KBM-7 (cell line): ENCODE results near the gene AANAT.

Experiments used
- DNase-seq: peaks from one replicate; pipeline ENCODE4 v3.0.0-alpha.2; 2015
- in situ Hi-C: fragments of 300-500 bp; cut with MboI; formaldehyde crosslinking; loops from 2 replicates; pipeline ENCODE4 v1.14.3; 2020; ENCODE audit warnings: low sequenced_read_pairs, low pct_unique_long_range_greater_than_20kb, mixed read lengths

Gene AANAT

DNA sequence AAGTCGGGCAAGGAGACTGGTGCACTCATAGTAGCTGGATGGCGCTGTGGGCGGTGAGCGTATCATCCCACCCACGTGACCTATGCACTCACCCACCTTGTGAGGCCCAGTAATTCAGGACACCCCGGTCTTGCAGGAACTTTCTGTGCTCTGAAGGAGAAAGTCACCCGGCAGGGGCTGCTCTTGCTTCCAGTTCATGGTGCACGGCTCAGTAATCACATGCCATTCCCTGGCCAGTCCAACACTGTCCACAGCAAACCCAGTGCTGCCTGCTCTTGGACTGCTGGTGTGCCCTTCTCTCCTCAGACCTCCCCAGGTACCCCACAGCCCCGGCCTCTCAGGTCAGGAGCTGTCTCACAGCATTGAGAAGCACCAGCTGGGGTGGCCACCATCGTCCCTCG is 50.2 kb downstream of the AANAT start:
- in situ Hi-C loops = no loop called here
- no peak for DNase-seq

- in situ Hi-C loops = no loop called here
- DNase-seq = no peak
Measured at GRCh38 chr17:76519048-76519966, 51.9 kb downstream of the AANAT start.
